HEK293T (cell line): Measurements from ENCODE around the gene MFSD2A.
"Not testable (repeated sequence)": the region's sequence is repeated elsewhere in the genome, so short reads cannot be mapped to it uniquely, and the experiment has no call there.

Experiments used
- CTCF ChIA-PET: fragments of 350-600 bp; formaldehyde crosslinking; extraction: SDS; loops from one replicate; lab custom pipeline; 2021; ENCODE audit warnings: antibody characterized with exemption, inconsistent platforms; lab: Yijun Ruan, JAX
- POLR2A ChIA-PET: fragments of 350-600 bp; formaldehyde crosslinking; extraction: SDS; loops from one replicate; lab custom pipeline; 2020; ENCODE audit warnings: antibody characterized with exemption, inconsistent platforms; lab: Yijun Ruan, JAX
- DNase-seq: peaks from one replicate; pipeline ENCODE4 v3.0.0; 2012; ENCODE audit warnings: mixed read lengths; ENCODE audit errors: extremely low spot score
- ARNT ChIP-seq: fragments of 450-650 bp; IDR thresholded peaks from 2 replicates; pipeline ENCODE4 v1.6.1; 2017; ENCODE audit warnings: mild to moderate bottlenecking
- BHLHE40 ChIP-seq: fragments of 450-650 bp; IDR thresholded peaks from 2 replicates; pipeline ENCODE4 v1.6.1; 2016; ENCODE audit warnings: mild to moderate bottlenecking, moderate library complexity, borderline replicate concordance
- ELF4 ChIP-seq: fragments of 450-650 bp; IDR thresholded peaks from 2 replicates; pipeline ENCODE4 v1.6.1; 2017; ENCODE audit warnings: antibody characterized with exemption
- FOXA1 ChIP-seq: fragments of 450-650 bp; IDR thresholded peaks from 2 replicates; pipeline ENCODE4 v1.6.1; 2016; ENCODE audit warnings: mild to moderate bottlenecking
- FOXK2 ChIP-seq: fragments of 450-650 bp; IDR thresholded peaks from 2 replicates; pipeline ENCODE4 v1.6.1; 2016; ENCODE audit warnings: mild to moderate bottlenecking
- FOXM1 ChIP-seq: fragments of 450-650 bp; IDR thresholded peaks from 2 replicates; pipeline ENCODE4 v1.6.1; 2017; ENCODE audit warnings: mild to moderate bottlenecking, borderline replicate concordance
- HDGF ChIP-seq: fragments of 450-650 bp; IDR thresholded peaks from 2 replicates; pipeline ENCODE4 v1.6.1; 2017; ENCODE audit warnings: antibody characterized with exemption, borderline replicate concordance
- L3MBTL2 ChIP-seq: fragments of 450-650 bp; conservative IDR thresholded peaks from 2 replicates; pipeline ENCODE4 v1.6.1; 2016; ENCODE audit warnings: mild to moderate bottlenecking
- LEF1 ChIP-seq: fragments of 450-650 bp; IDR thresholded peaks from 2 replicates; pipeline ENCODE4 v1.6.1; 2017; ENCODE audit warnings: mild to moderate bottlenecking, borderline replicate concordance
- NFRKB ChIP-seq: fragments of 450-650 bp; IDR thresholded peaks from 2 replicates; pipeline ENCODE4 v1.6.1; 2016; ENCODE audit warnings: mild to moderate bottlenecking, moderate library complexity
- SP1 ChIP-seq: fragments of 450-650 bp; IDR thresholded peaks from 2 replicates; pipeline ENCODE4 v1.6.1; 2017
- SUZ12 ChIP-seq: fragments of 450-650 bp; IDR thresholded peaks from 2 replicates; pipeline ENCODE4 v1.6.1; 2016; ENCODE audit warnings: mild to moderate bottlenecking
- TARDBP ChIP-seq: fragments of 450-650 bp; IDR thresholded peaks from 2 replicates; pipeline ENCODE4 v1.6.1; 2016
- ZNF384 ChIP-seq: fragments of 450-650 bp; IDR thresholded peaks from 2 replicates; pipeline ENCODE4 v1.6.1; 2016
- TF ChIP-seq, protein P1 (sequence below): fragments of 450-650 bp; IDR thresholded peaks from 2 replicates; pipeline ENCODE4 v1.6.1; 2016

Gene MFSD2A

DNA sequence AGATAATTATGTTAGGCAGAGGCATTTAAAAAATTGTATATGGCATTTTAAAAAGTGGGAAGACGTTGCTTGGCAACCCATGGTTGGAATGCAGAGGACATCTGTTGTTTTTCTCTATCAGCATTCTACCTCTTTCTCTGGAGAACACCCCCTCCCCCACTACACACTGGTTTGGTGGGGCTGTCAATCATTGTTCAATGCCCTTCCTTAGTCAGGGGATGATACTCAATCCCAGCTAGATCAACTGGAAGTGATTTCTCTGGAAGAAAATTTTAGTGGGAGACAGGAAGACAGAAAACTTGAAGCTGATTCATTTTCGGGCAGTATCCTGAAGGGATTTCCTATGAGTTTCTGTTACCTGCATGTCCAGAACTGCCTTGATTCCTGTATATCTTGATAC is 49.9 kb downstream of the MFSD2A start:
- CTCF ChIA-PET = no interaction called here
- POLR2A ChIA-PET = no interaction called here
- DNase-seq = no peak
- TF ChIP-seq, protein P1, sequence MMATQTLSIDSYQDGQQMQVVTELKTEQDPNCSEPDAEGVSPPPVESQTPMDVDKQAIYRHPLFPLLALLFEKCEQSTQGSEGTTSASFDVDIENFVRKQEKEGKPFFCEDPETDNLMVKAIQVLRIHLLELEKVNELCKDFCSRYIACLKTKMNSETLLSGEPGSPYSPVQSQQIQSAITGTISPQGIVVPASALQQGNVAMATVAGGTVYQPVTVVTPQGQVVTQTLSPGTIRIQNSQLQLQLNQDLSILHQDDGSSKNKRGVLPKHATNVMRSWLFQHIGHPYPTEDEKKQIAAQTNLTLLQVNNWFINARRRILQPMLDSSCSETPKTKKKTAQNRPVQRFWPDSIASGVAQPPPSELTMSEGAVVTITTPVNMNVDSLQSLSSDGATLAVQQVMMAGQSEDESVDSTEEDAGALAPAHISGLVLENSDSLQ = peak; percentile 64
- no peak for TF ChIP-seq FOXA1

DNA sequence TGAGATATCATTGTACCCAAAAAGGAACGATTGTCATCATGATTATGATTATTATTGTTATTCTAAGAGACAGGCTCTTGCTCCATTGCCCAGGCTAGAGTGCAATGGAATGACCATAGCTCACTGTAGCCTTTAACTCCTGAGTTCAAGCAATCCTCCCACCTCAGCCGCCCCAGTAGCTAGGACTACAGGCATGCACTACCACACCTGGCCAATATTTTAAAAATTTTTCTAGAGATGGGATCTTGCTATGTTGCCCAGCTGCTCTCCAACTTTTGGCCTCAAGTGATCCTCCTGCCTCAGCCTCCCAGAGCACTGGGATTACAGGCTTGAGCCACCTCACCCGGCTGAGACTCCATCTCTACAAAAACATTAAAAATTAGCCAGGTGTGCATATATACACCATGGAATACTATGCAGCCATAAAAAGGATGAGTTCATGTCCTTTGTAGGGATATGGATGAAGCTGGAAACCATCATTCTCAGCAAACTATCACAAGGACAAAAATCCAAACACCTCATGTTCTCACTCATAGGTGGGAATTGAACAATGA is 52.6 kb downstream of the MFSD2A start:
- POLR2A ChIA-PET, CTCF ChIA-PET, DNase-seq: not testable (repeated sequence)

DNA sequence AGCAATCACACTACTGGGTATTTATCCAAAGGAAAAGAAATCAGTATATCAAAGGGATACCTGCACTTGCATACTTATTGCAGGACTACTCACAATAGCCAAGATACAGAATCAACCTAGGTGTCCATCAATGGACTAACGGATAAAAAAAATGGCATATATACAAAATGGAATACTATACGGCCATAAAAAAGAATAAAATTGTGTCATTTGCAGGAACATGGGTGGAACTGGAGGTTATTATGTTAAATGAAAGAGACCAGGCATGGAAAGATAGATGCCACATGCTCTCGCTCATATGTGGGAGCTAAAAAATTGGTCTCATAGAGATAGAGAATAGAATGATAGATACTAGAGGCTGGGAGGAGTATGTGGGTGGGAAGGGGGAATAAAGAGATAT is 56.3 kb downstream of the MFSD2A start:
- ChIA-PET POLR2A (no interaction called here), CTCF (no interaction called here)
- no peak for DNase-seq
- TF ChIP-seq ARNT (no peak), SUZ12 (no peak), ELF4 (no peak), ZNF384 (no peak), L3MBTL2 (no peak), HDGF (no peak), LEF1 (no peak)

DNA sequence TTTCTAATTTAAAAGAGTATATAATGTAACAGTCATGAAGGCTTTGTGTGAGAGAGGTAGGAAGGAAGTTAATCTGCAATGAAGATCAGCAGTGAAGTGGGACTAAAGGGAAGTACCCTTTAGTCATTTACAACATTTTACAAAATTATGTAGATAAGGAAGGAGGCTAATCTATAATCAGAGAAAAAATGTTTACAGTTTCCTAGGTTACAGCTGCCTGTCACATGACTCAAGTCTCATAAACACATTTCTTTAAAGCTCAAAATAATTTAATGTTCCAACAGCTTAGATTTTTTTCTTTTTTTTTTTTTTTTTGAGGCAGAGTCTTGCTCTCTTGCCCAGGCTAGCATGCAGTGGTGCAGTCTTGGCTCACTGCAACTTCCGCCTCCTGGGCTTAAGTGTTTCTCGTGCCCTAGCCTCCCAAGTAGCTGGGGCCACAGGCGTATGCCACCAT is 59.3 kb downstream of the MFSD2A start:
- no peak for DNase-seq
- CTCF ChIA-PET = interaction anchor here (1.1 to 1.4 kb wide), 2 partner anchors 18 to 94 kb away, joined by 3 to 4 read pairs; no protein-coding TSS in a partner anchor
- POLR2A ChIA-PET = no interaction called here
- TF ChIP-seq TARDBP = no peak
- TF ChIP-seq FOXA1 = no peak
- no peak for TF ChIP-seq L3MBTL2
- no peak for TF ChIP-seq SUZ12
- TF ChIP-seq SP1 = no peak
- no peak for TF ChIP-seq ZNF384
- TF ChIP-seq BHLHE40 = no peak
- TF ChIP-seq, protein P1 = no peak
- no peak for TF ChIP-seq NFRKB
- TF ChIP-seq HDGF = no peak
- no peak for TF ChIP-seq ELF4

DNA sequence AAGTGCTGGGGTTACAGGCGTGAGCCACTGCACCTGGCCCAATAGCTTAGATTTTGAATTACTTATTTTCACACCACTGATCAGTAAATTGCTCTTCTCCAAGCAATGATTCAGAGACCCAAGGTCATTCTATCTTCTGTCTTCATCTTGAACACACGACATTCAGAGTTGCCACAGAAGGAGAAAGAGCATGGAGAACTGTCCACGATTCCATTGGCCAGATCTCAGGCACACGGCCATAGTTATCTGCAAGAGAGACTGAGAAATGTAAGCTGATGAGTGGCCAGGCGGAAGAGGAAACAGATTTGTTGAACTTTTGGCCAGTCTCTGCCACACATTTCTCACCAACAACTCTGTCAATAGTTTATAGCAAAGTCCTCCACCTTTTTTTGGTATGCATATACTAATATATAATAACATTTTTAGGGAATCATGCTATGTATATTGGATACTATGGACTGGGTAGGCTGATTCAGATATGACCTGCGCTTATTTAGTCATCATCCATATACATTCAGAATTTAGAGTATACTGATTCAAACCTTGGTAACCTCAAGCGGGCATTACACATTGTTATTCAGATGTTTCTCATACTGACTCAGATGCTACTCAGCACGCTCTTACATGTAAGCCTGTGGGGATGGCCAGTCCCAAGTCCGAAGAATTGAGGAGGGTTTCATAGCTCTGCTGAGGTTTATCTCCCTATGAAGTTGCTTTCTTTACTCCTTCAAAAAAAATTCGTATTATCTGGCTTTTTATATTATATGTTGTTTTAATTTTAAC is 60.1 kb downstream of the MFSD2A start:
- CTCF ChIA-PET = interaction anchor here (1.1 to 1.4 kb wide), 2 partner anchors 17 to 95 kb away, joined by 3 to 4 read pairs; no protein-coding TSS in a partner anchor
- POLR2A ChIA-PET = no interaction called here
- no peak for TF ChIP-seq TARDBP
- TF ChIP-seq L3MBTL2 = no peak
- TF ChIP-seq ARNT = no peak
- no peak for TF ChIP-seq FOXM1
- no peak for TF ChIP-seq ZNF384
- TF ChIP-seq NFRKB = no peak
- no peak for TF ChIP-seq SP1
- TF ChIP-seq ELF4 = no peak
- TF ChIP-seq, protein P1 = no peak
- DNase-seq = no peak

DNA sequence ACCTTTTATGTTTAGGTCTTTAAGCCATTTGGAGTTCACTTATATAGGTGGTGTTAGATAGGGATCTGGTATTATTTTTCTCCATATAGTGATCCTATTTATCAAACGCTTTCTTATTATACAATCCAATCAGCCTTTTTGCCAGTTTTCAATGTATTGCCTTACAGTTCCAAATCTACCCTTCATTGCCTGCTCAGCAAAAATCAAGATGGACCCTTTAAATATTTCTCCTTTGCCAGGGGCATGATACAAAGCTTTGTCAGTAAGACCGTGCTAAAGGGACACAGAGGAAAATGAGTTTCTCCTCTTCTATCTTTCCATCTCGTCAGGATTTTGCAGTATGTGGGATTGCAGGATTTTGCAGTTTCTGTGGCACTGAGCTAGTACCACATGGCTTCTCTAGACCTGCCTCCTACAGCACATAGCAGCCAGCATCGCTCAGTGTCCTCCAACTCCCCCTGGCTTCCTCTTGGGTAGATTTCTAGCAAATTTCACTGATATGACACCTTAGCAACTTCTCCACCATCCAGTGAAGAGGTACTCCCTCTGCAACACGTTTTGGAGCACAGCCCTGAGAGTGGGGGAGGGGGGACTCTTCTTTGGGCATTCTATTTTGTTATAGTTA is 63.1 kb downstream of the MFSD2A start:
- POLR2A ChIA-PET = no interaction called here
- DNase-seq = no peak
- CTCF ChIA-PET = no interaction called here

More for the DNA sequence above, 63.1 kb downstream of the MFSD2A start:
- TF ChIP-seq SUZ12 (no peak), ZNF384 (no peak), LEF1 (no peak), ELF4 (no peak), ARNT (no peak), FOXM1 (no peak), FOXK2 (no peak), NFRKB (no peak), L3MBTL2 (no peak), FOXA1 (no peak), SP1 (no peak), BHLHE40 (no peak), TARDBP (no peak)
- TF ChIP-seq, protein P1 = no peak
